Loucy (cell line): ENCODE data around the gene BCL2A1.

ENCODE experiments used
- CTCF ChIP-seq: fragments of 200-600 bp; sonication (generic); conservative IDR thresholded peaks from 2 replicates; pipeline ENCODE4 v1.5.1; 2014; ENCODE audit warnings: mild to moderate bottlenecking, antibody characterized with exemption, low read length
- EZH2phosphoT487 ChIP-seq: fragments of 200-600 bp; IDR thresholded peaks from 2 replicates; pipeline ENCODE4 v1.6.1; 2018; ENCODE audit warnings: antibody characterized with exemption, mild to moderate bottlenecking, moderate library complexity, borderline replicate concordance

GRCh38 chr15:79967298-79968182 is 3.5 kb downstream of the BCL2A1 start:
- TF ChIP-seq CTCF (no peak), EZH2phosphoT487 (no peak)
